PC-9 (cell line): ENCODE results near the gene SGCD.

Source experiments
- CTCF ChIP-seq: fragments of 200-600 bp; sonication (generic); conservative IDR thresholded peaks from 2 replicates; pipeline ENCODE4 v1.6.1; 2017; ENCODE audit warnings: mixed run types, antibody characterized with exemption, mild to moderate bottlenecking, moderate library complexity
- EZH2 ChIP-seq: fragments of 200-600 bp; sonication (generic); IDR thresholded peaks from 2 replicates; pipeline ENCODE4 v1.8.0; 2017; ENCODE audit warnings: antibody characterized with exemption, low read depth

GRCh38 chr5:156618601-156619000 is 291.6 kb downstream of the SGCD start:
- no peak for TF ChIP-seq CTCF
- TF ChIP-seq EZH2: no peak
